Measurements from ENCODE around the gene MAP3K5. TPM values are rescaled to one million over a fixed set of nuclear protein-coding genes. Genes with fewer than 3 reads are reported as not detected.

The MAP3K5 gene
- polyA plus RNA-seq, 3 donors = 9.6 to 12.0 (median 11.1) TPM

DNA sequence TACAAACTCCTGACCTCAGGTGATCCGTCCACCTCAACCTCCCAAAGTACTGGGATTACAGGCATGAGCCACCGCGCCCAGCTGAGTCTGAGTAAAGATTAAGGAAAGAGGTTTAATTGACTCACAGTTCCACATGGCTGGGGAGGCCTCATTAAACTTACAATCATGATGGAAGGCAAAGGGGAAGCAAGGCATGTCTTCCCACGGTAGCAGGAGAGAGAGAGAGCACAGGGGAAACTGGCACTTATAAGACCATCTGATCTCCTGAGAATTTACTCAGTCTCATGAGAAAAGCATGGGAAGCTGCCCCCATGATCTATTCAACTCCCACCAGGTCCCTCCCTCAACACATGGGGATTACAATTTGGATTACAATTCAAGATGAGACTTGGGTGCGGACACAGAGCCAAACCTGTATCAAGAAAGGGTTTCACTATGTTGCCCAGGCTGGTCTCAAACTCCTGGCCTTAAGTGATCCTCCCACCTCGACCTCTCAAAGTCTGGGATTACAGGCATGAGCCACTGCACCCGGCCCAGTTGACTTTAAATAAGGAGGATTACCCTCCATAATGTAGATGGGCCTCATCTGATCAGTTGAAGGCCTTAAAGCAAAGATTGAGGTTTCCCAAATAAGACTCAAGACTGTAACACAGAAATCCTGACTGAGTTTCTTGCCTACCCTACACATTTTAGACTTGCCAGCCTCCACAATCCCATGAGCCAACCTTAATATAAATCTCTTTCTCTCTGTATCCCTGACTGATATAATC, 17.0 kb upstream of the MAP3K5 start:
- Mint-ChIP-seq H3K27me3 (ENCODE audit: low read depth in 3 of 3) (peaks cover 0 to 3% (median 2%) of the 10 kb centered on the region in 3 donors), H3K4me3 (no peak overlapping the region), H3K36me3 (no peaks in the 10 kb centered on the region), H3K9me3 (peaks cover 0 to 1% (median 0%) of the 10 kb centered on the region in 7 donors), H3K27ac (peak overlapping the region in 1 of 7 donors; percentile 6), H3K4me1 (no peaks in the 10 kb centered on the region)
- Histone ChIP-seq H2AFZ (ENCODE audit: insufficient read depth, low read depth, low read length, poor library complexity, severe bottlenecking) (no peak overlapping the region), H3K4me3 (replicated peaks in 1 of 3; ENCODE audit: low read depth in 2 of 3, low read length in 3 of 3) (no peak overlapping the region), H3K27ac (ENCODE audit: low read depth in 1 of 2, low read length in 2 of 2) (no peak overlapping the region), H3K79me2 (ENCODE audit: insufficient read depth, low read length) (no peaks in the 10 kb centered on the region), H3K36me3 (replicated peaks in 1 of 2; ENCODE audit: control insufficient read depth in 1 of 2, insufficient read depth in 2 of 2, low read length in 2 of 2) (no peaks in the 10 kb centered on the region), H3K9ac (ENCODE audit: insufficient read depth, low read length, poor library complexity, severe bottlenecking) (no peak overlapping the region), H3K9me3 (replicated peaks in 1 of 2; ENCODE audit: control insufficient read depth in 1 of 2, insufficient read depth in 1 of 2, low read length in 2 of 2) (no peaks in the 10 kb centered on the region), H3K27me3 (ENCODE audit: control insufficient read depth in 2 of 2, insufficient read depth in 2 of 2, low read length in 2 of 2) (no peaks in the 10 kb centered on the region), H3K4me2 (replicated peaks; ENCODE audit: extremely low read depth, low read length, poor library complexity, severe bottlenecking) (no peak overlapping the region), H4K20me1 (ENCODE audit: insufficient read depth, low read length) (no peaks in the 10 kb centered on the region), H3K4me1 (ENCODE audit: control insufficient read depth in 1 of 2, insufficient read depth in 2 of 2, low read length in 2 of 2) (no peaks in the 10 kb centered on the region)
- TF ChIP-seq, protein P1, sequence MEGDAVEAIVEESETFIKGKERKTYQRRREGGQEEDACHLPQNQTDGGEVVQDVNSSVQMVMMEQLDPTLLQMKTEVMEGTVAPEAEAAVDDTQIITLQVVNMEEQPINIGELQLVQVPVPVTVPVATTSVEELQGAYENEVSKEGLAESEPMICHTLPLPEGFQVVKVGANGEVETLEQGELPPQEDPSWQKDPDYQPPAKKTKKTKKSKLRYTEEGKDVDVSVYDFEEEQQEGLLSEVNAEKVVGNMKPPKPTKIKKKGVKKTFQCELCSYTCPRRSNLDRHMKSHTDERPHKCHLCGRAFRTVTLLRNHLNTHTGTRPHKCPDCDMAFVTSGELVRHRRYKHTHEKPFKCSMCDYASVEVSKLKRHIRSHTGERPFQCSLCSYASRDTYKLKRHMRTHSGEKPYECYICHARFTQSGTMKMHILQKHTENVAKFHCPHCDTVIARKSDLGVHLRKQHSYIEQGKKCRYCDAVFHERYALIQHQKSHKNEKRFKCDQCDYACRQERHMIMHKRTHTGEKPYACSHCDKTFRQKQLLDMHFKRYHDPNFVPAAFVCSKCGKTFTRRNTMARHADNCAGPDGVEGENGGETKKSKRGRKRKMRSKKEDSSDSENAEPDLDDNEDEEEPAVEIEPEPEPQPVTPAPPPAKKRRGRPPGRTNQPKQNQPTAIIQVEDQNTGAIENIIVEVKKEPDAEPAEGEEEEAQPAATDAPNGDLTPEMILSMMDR (IDR thresholded peaks at IDR 0.05) = no peak
- DNase-seq = no peak
- 92% methylated on average over 2 of the region's 7 CpGs for WGBS (ENCODE audit: insufficient coverage)
- intact Hi-C loops (cut with micrococcal nuclease) = no loop called here

DNA sequence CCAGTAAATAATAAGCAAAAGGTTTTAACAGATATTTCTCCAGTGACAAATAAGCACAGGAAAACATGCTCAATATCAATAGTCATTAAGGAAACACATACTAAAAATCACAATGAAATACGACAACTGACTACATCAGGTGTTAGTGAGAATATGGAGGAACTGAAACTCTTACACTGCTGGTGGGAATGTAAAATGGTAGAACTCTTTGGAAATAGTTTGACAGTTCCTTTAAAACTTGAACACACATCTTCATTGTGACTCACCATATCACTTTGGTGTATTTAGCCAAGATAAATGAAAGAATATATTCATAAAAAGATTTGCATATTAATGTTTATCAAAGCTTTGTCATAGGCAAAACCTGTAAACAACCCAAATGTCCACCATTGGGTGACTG, 11.3 kb upstream of the MAP3K5 start:
- peak in 1 of 3 donors; percentile 36 for DNase-seq
- no peak overlapping the region for H3K27ac Mint-ChIP-seq
- TF ChIP-seq, protein P1 (IDR thresholded peaks at IDR 0.05) = no peak
- H3K27me3 ChIP-seq (ENCODE audit: control insufficient read depth in 2 of 2, insufficient read depth in 2 of 2, low read length in 2 of 2) = no peaks in the 10 kb centered on the region
- no peaks in the 10 kb centered on the region for H3K79me2 ChIP-seq (ENCODE audit: insufficient read depth, low read length)
- intact Hi-C loops (cut with micrococcal nuclease) = no loop called here
- no peak overlapping the region for H3K9ac ChIP-seq (ENCODE audit: insufficient read depth, low read length, poor library complexity, severe bottlenecking)
- H3K9me3 ChIP-seq (replicated peaks in 1 of 2; ENCODE audit: control insufficient read depth in 1 of 2, insufficient read depth in 1 of 2, low read length in 2 of 2) = no peaks in the 10 kb centered on the region
- no peak overlapping the region for H3K4me3 Mint-ChIP-seq
- no peak overlapping the region for H2AFZ ChIP-seq (ENCODE audit: insufficient read depth, low read depth, low read length, poor library complexity, severe bottlenecking)
- H3K4me3 ChIP-seq (replicated peaks in 1 of 3; ENCODE audit: low read depth in 2 of 3, low read length in 3 of 3) = no peak overlapping the region
- no CpG with 5 or more reads among the region's 1 CpG for WGBS (ENCODE audit: insufficient coverage)
- H3K4me1 Mint-ChIP-seq = peaks cover 2% of the 10 kb centered on the region
- H3K9me3 Mint-ChIP-seq = peaks cover 0 to 9% (median 5%) of the 10 kb centered on the region in 7 donors
- no peak overlapping the region for H3K27ac ChIP-seq (ENCODE audit: low read depth in 1 of 2, low read length in 2 of 2)
- no peaks in the 10 kb centered on the region for H3K36me3 Mint-ChIP-seq
- no peaks in the 10 kb centered on the region for H3K4me1 ChIP-seq (ENCODE audit: control insufficient read depth in 1 of 2, insufficient read depth in 2 of 2, low read length in 2 of 2)
- no peak overlapping the region for H3K4me2 ChIP-seq (replicated peaks; ENCODE audit: extremely low read depth, low read length, poor library complexity, severe bottlenecking)
- H4K20me1 ChIP-seq (ENCODE audit: insufficient read depth, low read length) = no peaks in the 10 kb centered on the region
- no peaks in the 10 kb centered on the region for H3K36me3 ChIP-seq (replicated peaks in 1 of 2; ENCODE audit: control insufficient read depth in 1 of 2, insufficient read depth in 2 of 2, low read length in 2 of 2)
- peaks cover 0 to 4% (median 2%) of the 10 kb centered on the region in 3 donors for H3K27me3 Mint-ChIP-seq (ENCODE audit: low read depth in 3 of 3)

Measured in CD14-positive monocyte (primary cell).